Fibroblast of peridontal ligament (primary cell): ENCODE results near the gene OXER1.

Experiments
- DNase-seq: peaks from one replicate; pipeline ENCODE4 v3.0.0-alpha.2; 2010; ENCODE audit errors: extremely low read depth

The OXER1 gene, protein sequence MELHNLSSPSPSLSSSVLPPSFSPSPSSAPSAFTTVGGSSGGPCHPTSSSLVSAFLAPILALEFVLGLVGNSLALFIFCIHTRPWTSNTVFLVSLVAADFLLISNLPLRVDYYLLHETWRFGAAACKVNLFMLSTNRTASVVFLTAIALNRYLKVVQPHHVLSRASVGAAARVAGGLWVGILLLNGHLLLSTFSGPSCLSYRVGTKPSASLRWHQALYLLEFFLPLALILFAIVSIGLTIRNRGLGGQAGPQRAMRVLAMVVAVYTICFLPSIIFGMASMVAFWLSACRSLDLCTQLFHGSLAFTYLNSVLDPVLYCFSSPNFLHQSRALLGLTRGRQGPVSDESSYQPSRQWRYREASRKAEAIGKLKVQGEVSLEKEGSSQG

DNA sequence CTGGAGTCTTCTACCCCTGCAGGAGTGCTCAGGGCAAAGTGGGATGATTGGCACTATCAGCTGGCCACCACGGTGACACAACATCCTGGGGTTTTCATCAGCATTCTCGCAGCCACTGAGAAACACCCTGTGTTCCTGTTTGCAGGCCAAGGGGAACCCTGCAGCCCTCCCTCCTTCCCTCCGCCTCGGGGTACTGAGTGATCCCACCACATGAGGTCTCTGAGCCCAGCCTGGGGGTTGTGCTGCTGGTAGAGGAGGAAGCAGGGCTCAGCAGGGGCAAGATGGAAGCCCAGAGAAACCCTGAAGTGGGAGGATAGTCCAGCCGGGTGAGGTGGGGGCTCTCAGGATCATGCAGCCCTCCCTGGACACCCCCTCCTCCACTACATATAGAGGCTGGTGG is at the start of gene OXER1:
TSS of gene OXER1 (minus strand) at position 40 of the 400 bp plus-strand sequence. CDS start 73 bp downstream, outside the sequence.
- no peak for DNase-seq

DNA sequence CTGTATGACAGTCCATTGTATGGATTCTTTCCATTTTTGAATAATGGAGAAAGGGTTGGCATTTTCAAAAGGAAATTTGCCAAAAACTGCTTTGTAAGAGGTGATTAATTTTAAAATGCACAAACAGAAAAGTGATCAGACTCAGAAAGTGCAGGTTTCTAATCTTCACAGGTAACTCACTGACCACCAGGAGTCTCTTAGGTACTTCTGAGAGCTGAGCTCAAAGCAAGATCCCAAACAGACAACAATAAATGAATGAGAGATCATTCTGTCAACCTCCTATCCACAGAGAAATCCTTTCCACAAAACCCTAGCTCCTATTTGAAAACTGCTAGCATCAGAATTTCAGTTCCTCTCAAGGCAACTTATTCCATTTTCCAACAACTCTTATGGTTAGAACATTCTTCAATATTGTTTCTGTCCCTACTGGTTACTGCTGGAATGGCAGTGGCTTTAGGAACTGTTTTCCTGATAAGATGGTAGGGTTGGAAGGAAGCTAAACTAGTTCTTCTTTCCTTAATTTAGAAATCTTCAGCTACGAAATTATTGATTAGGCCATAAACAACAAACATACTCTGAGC is 49.1 kb upstream of the OXER1 start:
- DNase-seq, result peak; percentile 47

DNA sequence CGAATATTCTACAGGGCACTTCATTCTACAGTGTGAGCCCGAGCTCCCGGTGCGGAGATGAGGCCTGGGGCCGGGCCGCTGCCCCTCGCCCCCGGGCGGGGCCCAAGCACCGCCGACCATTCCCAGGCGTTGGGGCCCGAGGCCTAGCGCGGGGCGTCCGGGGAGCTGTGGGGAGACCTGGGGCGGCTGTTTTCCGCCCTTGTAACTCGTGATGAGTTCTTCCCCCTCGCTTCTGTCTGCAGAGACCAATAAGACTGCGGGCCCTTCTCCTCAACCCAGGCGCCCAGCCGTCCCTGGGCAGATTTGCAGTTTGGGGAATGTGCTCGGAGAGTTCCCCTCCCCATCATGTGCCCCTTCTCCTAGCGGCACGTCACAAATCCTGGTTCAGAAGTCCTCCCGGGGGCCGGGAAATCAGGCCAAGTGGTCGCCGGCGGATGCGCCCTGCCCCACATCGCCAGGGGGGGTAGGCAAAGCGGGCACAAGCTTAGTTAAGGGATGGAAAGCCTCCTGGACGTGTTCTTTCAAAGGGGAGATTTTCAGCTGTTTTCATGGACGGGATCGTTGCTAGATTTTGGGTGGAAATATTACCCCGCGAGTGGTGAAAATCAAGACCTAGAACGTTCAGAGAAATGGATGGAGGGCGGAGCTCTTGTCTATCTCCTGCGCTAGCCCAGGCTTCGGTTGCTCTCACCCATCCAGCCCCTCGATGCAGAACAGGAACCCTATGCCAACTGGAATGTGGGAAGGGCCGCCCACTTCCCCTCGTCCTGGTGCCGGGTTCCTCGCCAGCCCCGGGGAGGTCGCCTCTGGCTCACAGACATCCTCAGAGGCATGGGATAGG is 47.3 kb upstream of the OXER1 start:
- DNase-seq, result peak; percentile 60

DNA sequence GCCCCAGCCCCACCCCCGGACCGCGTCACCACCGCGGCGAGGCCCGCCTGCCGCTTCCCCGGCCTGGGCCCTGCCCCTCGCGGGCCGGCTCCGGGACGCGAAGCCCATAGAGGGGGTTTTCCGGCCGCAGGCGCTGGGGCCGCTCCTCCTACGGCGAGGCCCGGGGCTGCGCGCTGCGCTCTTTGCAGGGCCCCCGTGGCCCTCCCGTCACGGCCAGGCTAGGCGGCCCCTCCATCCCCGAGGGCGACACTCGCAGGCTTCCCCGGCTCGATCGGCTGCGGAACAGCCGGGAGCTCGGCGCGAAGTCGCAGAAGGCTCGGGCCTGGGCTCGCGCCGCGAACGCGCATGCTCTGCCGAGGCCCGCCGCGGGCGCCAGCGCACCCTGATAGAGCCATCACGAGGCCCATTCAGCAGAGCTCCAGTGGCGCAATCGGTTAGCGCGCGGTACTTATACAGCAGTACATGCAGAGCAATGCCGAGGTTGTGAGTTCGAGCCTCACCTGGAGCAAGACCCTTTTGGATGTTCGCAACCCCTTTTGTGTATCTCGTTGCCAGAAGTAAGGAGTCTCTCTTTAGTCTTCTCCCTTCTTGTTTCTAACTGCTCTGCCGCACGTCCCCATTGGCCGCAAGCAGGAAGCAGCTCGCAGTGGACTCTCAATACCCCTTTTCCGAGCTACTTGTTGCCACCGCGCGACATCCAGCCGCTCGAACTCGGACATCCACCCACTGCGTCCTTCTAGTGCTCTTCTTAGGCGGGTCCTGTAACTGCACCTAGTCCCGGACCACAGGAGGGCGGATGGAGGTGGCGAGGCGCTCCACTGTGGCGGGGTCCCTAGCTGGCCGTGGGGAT is 46.4 kb upstream of the OXER1 start:
- peak; percentile 97 for DNase-seq

GRCh38 chr2:42809819-42810120 is 45.8 kb upstream of the OXER1 start:
- DNase-seq, result peak; percentile 80

GRCh38 chr2:42809131-42809818 is 45.3 kb upstream of the OXER1 start:
- no peak for DNase-seq

GRCh38 chr2:42808301-42808700 is 44.4 kb upstream of the OXER1 start:
- no peak for DNase-seq

DNA sequence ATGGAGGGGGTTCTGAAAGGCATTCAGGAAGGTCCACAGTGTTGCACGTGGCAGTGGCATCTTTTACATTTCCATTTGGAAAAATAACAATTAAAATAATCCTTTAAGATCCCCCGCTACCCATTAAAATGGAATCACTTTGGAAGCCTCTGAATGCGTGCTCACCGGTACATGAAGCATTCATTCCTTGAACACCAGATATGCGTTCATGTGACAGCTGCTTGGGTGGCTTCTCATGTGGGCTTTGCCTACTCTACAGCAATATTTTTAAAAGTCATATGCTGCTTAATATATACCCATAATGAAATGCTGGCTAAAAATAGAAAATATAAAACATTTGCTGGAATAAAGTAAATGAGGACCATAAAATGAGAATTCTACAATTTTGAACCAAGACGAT is 42.9 kb upstream of the OXER1 start:
- DNase-seq, result no peak

- no peak for DNase-seq
These were observed 41.0 kb upstream of the OXER1 start for GRCh38 chr2:42804891-42805290.

- peak; percentile 68 for DNase-seq
These were observed 40.4 kb upstream of the OXER1 start for GRCh38 chr2:42804338-42804737.

DNA sequence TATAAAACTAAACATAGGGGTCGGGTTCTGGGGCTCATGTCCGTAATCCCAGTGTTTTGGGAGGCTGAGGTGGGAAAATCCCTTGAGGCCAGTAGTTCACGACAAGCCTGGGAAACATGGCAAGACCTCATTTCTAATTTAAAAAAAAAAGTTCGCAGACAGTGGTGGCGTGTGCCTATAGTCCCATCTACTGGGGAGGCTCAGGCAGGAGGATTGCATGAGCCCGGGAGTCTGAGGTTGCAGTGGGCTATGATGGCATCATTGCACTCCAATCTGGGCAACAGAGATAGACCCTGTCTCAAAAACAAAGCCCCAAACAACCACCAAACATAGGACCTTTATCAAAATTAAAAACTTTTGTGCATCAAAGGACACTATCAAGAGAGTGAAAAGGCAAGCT is 38.2 kb upstream of the OXER1 start:
- DNase-seq, result no peak

GRCh38 chr2:42801381-42801780 is 37.4 kb upstream of the OXER1 start:
- peak; percentile 65 for DNase-seq

GRCh38 chr2:42800981-42801380 is 37.0 kb upstream of the OXER1 start:
- DNase-seq, result peak; percentile 80

DNA sequence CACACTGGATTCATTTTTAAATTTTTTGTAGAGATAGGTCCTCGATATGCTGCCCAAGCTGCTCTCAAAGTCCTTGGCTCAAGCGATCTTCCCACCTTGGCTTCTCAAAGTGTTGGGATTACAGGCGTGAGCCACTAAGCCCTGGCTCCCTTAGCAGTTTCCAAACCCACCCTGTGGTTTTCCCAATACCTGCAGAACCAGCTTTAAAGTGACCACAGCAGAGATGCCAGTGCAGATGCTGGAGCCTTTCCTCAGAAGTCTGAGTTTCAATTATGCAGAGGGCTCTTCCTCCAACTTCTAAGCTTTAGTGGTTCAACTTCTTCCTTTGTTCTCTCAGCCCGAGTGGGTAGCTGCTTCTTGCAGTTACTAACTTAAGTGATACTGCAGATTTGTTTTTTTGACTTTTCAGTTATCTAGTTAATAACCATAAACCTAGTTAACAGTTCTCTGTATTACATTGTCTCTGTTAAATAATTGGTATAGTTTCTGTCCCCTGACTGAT is 36.6 kb upstream of the OXER1 start:
- no peak for DNase-seq

DNA sequence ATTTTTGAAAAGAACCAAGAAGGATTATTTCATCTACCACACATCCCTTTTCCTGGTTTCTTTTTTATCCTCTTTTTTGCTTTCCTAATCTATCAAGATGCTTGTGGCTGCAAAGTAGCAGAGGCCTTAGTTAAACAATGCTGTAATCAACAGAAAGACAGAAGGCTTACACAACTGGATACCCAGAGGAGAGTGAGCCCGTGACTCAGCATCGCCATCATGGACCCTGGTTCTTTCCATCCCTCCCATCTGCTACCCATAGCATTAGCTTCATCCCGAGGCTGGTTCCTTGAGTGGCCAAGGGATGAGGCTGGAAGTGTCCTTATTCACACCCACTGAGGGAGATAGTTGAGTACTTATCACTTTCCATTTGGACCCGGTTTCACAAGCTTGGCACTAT is 35.9 kb upstream of the OXER1 start:
- DNase-seq, result peak; percentile 87

DNA sequence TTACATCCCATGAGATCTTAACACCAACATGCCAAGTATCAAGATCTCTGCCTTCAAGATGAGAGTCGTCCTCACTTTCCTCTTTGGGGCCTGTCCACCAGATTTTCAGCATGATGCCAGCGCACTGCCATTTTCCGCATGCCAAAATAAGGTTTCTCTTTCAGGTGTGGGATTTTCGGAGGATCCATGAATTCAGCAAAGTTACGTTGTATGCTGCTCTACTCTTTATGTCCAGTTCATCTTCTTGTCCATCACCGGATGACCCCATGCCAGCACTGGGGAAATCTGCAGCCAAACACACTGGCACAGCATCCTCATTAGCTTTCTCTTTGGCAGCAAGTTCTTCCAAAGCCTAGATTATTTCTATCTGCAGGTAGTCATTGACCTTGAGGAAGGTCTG is 33.3 kb upstream of the OXER1 start:
- no peak for DNase-seq

GRCh38 chr2:42796427-42797248 is 32.7 kb upstream of the OXER1 start:
- no peak for DNase-seq

GRCh38 chr2:42795841-42796301 is 31.9 kb upstream of the OXER1 start:
- DNase-seq, result peak; percentile 67

- DNase-seq, result no peak
These were observed 31.3 kb upstream of the OXER1 start for GRCh38 chr2:42795275-42795674.
